ENCODE results near the gene LIM2.

LIM2 gene

DNA sequence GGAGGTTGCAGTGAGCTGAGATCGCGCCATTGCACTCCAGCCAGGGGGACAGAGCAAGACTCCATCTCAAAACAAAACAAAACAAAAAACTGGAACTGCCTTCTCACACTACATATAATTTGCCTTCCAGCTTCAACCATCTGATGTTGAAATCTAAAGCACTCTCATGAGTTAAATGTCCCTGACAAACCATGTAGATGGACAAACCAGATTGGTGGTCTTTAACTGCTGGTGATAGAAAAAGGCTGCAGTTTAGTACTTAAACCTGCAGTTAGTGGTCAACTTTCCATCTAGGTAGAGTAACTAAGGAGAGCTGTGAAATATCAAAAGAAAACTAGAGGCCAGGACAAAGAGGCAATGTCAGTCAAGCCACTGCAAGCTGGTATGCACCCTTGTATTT is 8.4 kb upstream of the LIM2 start:
- Histone ChIP-seq H3K9me3 (ENCODE audit: insufficient read depth, low read length) (no peaks in the 10 kb centered on the region), H3K4me3 (ENCODE audit: insufficient read length, low read depth) (no peak overlapping the region), H3K27me3 (ENCODE audit: insufficient read depth, insufficient read length) (no peaks in the 10 kb centered on the region), H3K9ac (ENCODE audit: insufficient read length, low read depth) (no peak overlapping the region), H3K4me1 (ENCODE audit: insufficient read depth, insufficient read length) (no peaks in the 10 kb centered on the region), H3K36me3 (ENCODE audit: insufficient read depth, insufficient read length, low read length) (peaks cover 2% of the 10 kb centered on the region)
- no peak for DNase-seq (ENCODE audit: low read depth, low spot score)
- TF ChIP-seq ZNF274 (IDR thresholded peaks at IDR 0.05; ENCODE audit: low read depth, low read length) (no peak), SUZ12 (IDR thresholded peaks at IDR 0.05; ENCODE audit: extremely low read depth, insufficient read depth, insufficient read length) (no peak), YY1 (IDR thresholded peaks at IDR 0.05; ENCODE audit: insufficient read depth, insufficient read length) (no peak)

DNA sequence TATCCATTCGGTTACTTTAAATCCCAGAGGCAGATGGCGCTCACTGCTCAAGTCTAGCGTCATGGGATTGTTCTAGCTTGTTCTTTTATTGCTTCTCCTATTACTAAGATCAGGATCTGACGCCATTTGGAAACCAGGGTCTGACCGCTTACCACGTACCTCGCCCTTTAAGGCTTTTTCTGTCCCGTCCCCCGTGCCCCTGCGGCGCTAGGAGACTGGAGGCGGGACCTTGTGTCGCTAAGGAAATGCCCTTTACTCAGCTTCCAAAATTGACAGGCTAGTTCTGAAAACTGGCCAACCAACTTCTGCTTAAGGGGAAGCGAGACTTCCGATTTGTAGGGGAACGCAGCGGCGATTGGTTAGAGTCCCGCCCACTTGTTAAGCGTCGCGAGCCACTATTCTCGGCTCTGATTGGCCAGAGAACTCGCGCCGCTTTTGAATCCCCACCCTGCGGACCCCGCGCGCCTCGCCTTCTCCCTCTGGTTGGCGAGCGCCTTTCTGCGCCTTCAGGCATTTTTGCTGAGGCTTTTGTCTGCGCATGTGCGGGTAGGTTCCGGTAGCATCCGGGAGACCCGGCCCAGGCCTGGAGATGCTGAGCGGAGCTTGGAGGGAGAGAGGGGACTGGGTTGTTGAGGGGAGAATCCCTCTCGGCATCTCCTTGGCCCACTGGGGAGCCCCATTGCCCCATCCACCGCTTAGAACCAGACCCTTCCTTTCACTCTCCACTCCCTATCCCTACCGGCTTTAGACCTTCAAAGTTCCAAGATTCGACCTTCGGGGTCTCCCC is 6.5 kb upstream of the LIM2 start:
- no peaks in the 10 kb centered on the region for H3K4me1 ChIP-seq (ENCODE audit: insufficient read depth, insufficient read length)
- peak; percentile 95 for DNase-seq (ENCODE audit: low read depth, low spot score)
- TF ChIP-seq SUZ12 (IDR thresholded peaks at IDR 0.05; ENCODE audit: extremely low read depth, insufficient read depth, insufficient read length) = no peak
- TF ChIP-seq ZNF274 (IDR thresholded peaks at IDR 0.05; ENCODE audit: low read depth, low read length) = no peak
- no peak for TF ChIP-seq YY1 (IDR thresholded peaks at IDR 0.05; ENCODE audit: insufficient read depth, insufficient read length)
- H3K27me3 ChIP-seq (ENCODE audit: insufficient read depth, insufficient read length) = no peaks in the 10 kb centered on the region
- peak overlapping the region; percentile 79 for H3K4me3 ChIP-seq (ENCODE audit: insufficient read length, low read depth)
- peaks cover 2% of the 10 kb centered on the region for H3K36me3 ChIP-seq (ENCODE audit: insufficient read depth, insufficient read length, low read length)
- no peaks in the 10 kb centered on the region for H3K9me3 ChIP-seq (ENCODE audit: insufficient read depth, low read length)
- H3K9ac ChIP-seq (ENCODE audit: insufficient read length, low read depth) = peak overlapping the region; percentile 87

DNA sequence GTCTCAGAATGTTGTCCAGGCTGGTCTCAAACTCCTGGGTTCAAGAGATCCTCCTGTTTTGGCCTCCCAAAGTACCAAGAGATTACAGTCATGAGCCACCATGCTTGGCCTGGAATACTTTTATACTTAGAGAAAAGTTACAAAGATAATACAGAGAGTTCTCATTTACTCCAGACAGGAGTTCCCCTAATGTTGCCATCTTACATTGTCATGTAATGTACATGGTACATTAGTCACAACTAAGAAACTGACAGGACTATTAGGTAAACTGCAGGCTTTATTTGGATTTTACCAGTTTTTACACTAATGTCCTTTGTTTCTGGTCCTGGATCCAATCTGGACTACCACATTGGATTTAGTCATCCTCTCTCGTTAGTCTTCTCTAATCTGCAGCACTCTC is 4.9 kb upstream of the LIM2 start:
- Histone ChIP-seq H3K9ac (ENCODE audit: insufficient read length, low read depth) (no peak overlapping the region), H3K4me1 (ENCODE audit: insufficient read depth, insufficient read length) (no peaks in the 10 kb centered on the region), H3K9me3 (ENCODE audit: insufficient read depth, low read length) (no peaks in the 10 kb centered on the region), H3K36me3 (ENCODE audit: insufficient read depth, insufficient read length, low read length) (peaks cover 2% of the 10 kb centered on the region), H3K27me3 (ENCODE audit: insufficient read depth, insufficient read length) (no peaks in the 10 kb centered on the region), H3K4me3 (ENCODE audit: insufficient read length, low read depth) (no peak overlapping the region)
- TF ChIP-seq ZNF274 (IDR thresholded peaks at IDR 0.05; ENCODE audit: low read depth, low read length) = no peak
- TF ChIP-seq YY1 (IDR thresholded peaks at IDR 0.05; ENCODE audit: insufficient read depth, insufficient read length) = no peak
- TF ChIP-seq SUZ12 (IDR thresholded peaks at IDR 0.05; ENCODE audit: extremely low read depth, insufficient read depth, insufficient read length) = no peak
- no peak for DNase-seq (ENCODE audit: low read depth, low spot score)

DNA sequence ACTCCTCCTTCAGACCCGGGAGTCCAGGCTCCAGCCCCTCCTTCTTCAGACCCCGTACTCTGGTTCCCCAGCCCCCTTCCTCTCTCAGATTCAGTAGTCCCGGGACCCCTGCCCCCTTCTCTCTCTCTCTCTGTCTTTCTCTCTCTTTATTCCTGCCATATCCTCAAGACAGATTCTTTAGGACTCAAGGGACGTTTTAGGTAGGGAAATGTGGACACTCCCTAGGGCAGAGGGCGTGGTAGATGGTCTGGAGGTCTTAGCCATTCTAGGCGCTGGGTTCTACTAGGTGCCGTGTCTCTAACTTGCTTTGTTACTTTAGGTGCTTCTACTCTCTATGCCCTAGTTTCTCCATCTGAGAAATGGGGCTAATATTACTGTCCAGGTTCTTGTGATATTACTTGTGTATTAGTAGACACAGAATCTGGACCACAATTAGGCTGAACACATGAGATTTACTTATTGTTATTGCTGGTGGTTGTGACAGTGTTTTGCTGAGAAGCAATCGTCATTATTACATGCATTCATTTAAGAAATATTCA is 3.4 kb upstream of the LIM2 start:
- H3K9me3 ChIP-seq (ENCODE audit: insufficient read depth, low read length) = no peaks in the 10 kb centered on the region
- H3K9ac ChIP-seq (ENCODE audit: insufficient read length, low read depth) = peak overlapping the region; percentile 50
- H3K4me3 ChIP-seq (ENCODE audit: insufficient read length, low read depth) = peak overlapping the region; percentile 15
- H3K4me1 ChIP-seq (ENCODE audit: insufficient read depth, insufficient read length) = no peaks in the 10 kb centered on the region
- H3K36me3 ChIP-seq (ENCODE audit: insufficient read depth, insufficient read length, low read length) = no peaks in the 10 kb centered on the region
- TF ChIP-seq YY1 (IDR thresholded peaks at IDR 0.05; ENCODE audit: insufficient read depth, insufficient read length) (no peak), ZNF274 (IDR thresholded peaks at IDR 0.05; ENCODE audit: low read depth, low read length) (no peak), SUZ12 (IDR thresholded peaks at IDR 0.05; ENCODE audit: extremely low read depth, insufficient read depth, insufficient read length) (no peak)
- DNase-seq (ENCODE audit: low read depth, low spot score) = no peak
- no peaks in the 10 kb centered on the region for H3K27me3 ChIP-seq (ENCODE audit: insufficient read depth, insufficient read length)

DNA sequence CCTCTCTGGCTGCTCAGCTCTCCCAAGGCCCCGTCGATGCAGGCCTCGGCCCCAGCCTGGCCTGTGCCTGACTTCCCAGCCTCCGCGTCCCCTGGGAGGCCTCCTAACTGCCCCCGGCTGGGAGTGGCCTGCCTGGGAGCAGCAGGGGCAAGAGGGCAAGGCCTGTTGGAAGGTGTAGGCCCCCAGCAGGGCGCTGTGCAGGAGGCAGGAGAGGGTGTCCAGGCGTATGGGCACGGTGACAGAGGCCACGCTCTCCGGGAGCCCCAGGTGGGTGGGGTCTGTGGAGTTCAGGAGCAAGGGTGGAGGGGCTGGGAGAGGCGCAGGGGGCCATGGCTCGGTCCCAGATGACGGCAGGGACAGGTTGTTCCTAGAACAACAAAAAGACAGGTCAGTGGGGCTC is 1.4 kb upstream of the LIM2 start:
- no peak overlapping the region for H3K9ac ChIP-seq (ENCODE audit: insufficient read length, low read depth)
- no peaks in the 10 kb centered on the region for H3K27me3 ChIP-seq (ENCODE audit: insufficient read depth, insufficient read length)
- H3K36me3 ChIP-seq (ENCODE audit: insufficient read depth, insufficient read length, low read length) = no peaks in the 10 kb centered on the region
- DNase-seq (ENCODE audit: low read depth, low spot score) = no peak
- TF ChIP-seq ZNF274 (IDR thresholded peaks at IDR 0.05; ENCODE audit: low read depth, low read length) (no peak), YY1 (IDR thresholded peaks at IDR 0.05; ENCODE audit: insufficient read depth, insufficient read length) (no peak), SUZ12 (IDR thresholded peaks at IDR 0.05; ENCODE audit: extremely low read depth, insufficient read depth, insufficient read length) (no peak)
- H3K4me3 ChIP-seq (ENCODE audit: insufficient read length, low read depth) = no peak overlapping the region
- no peaks in the 10 kb centered on the region for H3K4me1 ChIP-seq (ENCODE audit: insufficient read depth, insufficient read length)
- H3K9me3 ChIP-seq (ENCODE audit: insufficient read depth, low read length) = no peaks in the 10 kb centered on the region

DNA sequence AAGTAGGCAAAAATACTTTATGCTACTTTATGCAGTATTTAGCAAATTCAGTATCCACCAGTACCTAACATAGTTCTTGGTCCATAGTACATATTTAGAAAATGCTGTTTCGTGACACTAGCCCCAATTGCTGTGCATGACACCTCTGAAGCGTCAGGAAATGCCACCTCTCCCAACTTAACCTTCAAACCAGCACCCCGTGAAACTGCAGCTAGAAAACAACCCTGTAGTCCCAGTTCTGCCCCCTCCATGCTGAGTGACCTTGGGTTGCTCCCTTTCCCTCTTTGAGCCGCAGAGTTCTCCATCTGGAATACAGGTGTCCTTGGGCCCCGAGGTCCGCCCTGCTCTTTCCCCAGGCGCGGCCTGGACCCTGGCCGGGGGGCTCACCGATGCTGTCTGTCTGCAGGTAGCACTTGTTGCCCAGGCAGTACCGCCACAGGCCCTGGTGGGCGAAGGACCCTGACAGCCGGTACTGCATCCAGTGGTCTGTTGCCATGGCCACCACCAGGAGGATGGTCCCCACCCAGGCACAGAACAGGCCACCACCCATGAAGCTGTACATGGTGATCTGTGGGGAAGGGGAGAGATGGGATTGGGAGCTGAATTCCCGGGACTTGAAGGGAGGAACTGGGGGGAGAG is 773 bp downstream of the LIM2 start:
- no peak for DNase-seq (ENCODE audit: low read depth, low spot score)
- H3K9ac ChIP-seq (ENCODE audit: insufficient read length, low read depth) = no peak overlapping the region
- no peaks in the 10 kb centered on the region for H3K27me3 ChIP-seq (ENCODE audit: insufficient read depth, insufficient read length)
- H3K36me3 ChIP-seq (ENCODE audit: insufficient read depth, insufficient read length, low read length) = no peaks in the 10 kb centered on the region
- no peaks in the 10 kb centered on the region for H3K4me1 ChIP-seq (ENCODE audit: insufficient read depth, insufficient read length)
- TF ChIP-seq YY1 (IDR thresholded peaks at IDR 0.05; ENCODE audit: insufficient read depth, insufficient read length) (no peak), SUZ12 (IDR thresholded peaks at IDR 0.05; ENCODE audit: extremely low read depth, insufficient read depth, insufficient read length) (no peak), ZNF274 (IDR thresholded peaks at IDR 0.05; ENCODE audit: low read depth, low read length) (no peak)
- H3K4me3 ChIP-seq (ENCODE audit: insufficient read length, low read depth) = no peak overlapping the region
- no peaks in the 10 kb centered on the region for H3K9me3 ChIP-seq (ENCODE audit: insufficient read depth, low read length)

DNA sequence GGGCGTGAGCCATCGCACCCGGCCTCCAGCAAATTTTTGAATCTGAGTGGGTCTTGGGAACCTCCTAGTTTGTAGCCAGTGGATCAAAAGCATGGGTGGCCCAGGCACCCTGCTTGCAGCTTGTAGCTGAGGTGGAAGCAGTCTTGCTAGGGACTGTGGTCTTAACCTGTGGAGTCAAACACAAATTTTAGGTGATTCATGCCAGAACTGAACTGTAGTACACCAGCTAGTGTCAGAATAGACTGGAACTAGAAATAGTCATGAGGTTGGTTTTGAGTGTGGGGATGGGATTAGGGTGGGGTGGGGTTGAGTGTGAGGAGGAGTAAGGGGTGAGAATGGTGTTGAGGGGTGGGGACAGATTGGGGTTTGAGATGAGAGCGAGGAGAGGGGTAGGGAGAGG is 5.8 kb downstream of the LIM2 start:
- Histone ChIP-seq H3K36me3 (ENCODE audit: insufficient read depth, insufficient read length, low read length) (no peaks in the 10 kb centered on the region), H3K9me3 (ENCODE audit: insufficient read depth, low read length) (peaks cover 7% of the 10 kb centered on the region; the same call in 1 of the 2 replicates), H3K4me3 (ENCODE audit: insufficient read length, low read depth) (no peak overlapping the region), H3K27me3 (ENCODE audit: insufficient read depth, insufficient read length) (no peaks in the 10 kb centered on the region), H3K4me1 (ENCODE audit: insufficient read depth, insufficient read length) (no peaks in the 10 kb centered on the region), H3K9ac (ENCODE audit: insufficient read length, low read depth) (no peak overlapping the region)
- no peak for TF ChIP-seq SUZ12 (IDR thresholded peaks at IDR 0.05; ENCODE audit: extremely low read depth, insufficient read depth, insufficient read length)
- no peak for TF ChIP-seq ZNF274 (IDR thresholded peaks at IDR 0.05; ENCODE audit: low read depth, low read length)
- no peak for TF ChIP-seq YY1 (IDR thresholded peaks at IDR 0.05; ENCODE audit: insufficient read depth, insufficient read length)
- DNase-seq (ENCODE audit: low read depth, low spot score) = no peak
